BJ (cell line): ENCODE results near the gene CRX. TPM values are rescaled to one million over a fixed set of nuclear protein-coding genes. Genes with fewer than 3 reads are reported as not detected.

Experiments used
- CTCF ChIA-PET: fragments of 350-600 bp; formaldehyde crosslinking; extraction: SDS; loops from one replicate; lab custom pipeline; 2021; ENCODE audit warnings: antibody characterized with exemption, inconsistent platforms; lab: Yijun Ruan, JAX
- POLR2A ChIA-PET: fragments of 300-600 bp; sonication (Branson Sonifier 250); formaldehyde crosslinking; extraction: SDS; loops from one replicate; lab custom pipeline; 2021; ENCODE audit warnings: antibody characterized with exemption; lab: Charles Lee
- DNase-seq: peaks from one replicate; pipeline ENCODE4 v3.0.0-alpha.2; 2011; ENCODE audit warnings: low read depth
- H3K27me3 ChIP-seq: 2 replicates; pipeline ENCODE4 v1.6.0; 2011; ENCODE audit warnings: low read length; ENCODE audit not compliant: control insufficient read depth, insufficient read depth
- H3K36me3 ChIP-seq: 2 replicates; pipeline ENCODE4 v1.5.1; 2011; ENCODE audit warnings: low read length; ENCODE audit not compliant: control insufficient read depth, insufficient read depth
- H3K4me3 ChIP-seq: 2 replicates; pipeline ENCODE4 v1.5.1; 2011; ENCODE audit warnings: low read depth, mild to moderate bottlenecking, control low read depth, low read length
- polyA plus RNA-seq: library from polyadenylated mRNA; depleted of rRNA; stranded (reverse); fragments of >200 nt; gene quantifications from 2 replicates; pipeline ENCODE4 v1.2.3, GENCODE V29; 2011; rRNA removed
- small RNA-seq: library from RNA; depleted of rRNA; stranded (forward); fragments of <200 nt; gene quantifications from one replicate; pipeline ENCODE3, GENCODE V24; 2012; ENCODE audit warnings: low replicate concordance, low read depth; ENCODE audit not compliant: insufficient read length
- TF ChIP-seq, protein P1 (sequence below): IDR thresholded peaks from 2 replicates; pipeline ENCODE4 v1.5.1; 2011; ENCODE audit warnings: low read depth, mild to moderate bottlenecking, control low read depth, inconsistent platforms, low read length, moderate library complexity; ENCODE audit not compliant: insufficient read depth

CRX gene
- polyA plus RNA-seq, 1 experiment: not detected

- H3K4me3 ChIP-seq: no peak overlapping the region
- H3K36me3 ChIP-seq: no peaks in the 10 kb centered on the region
- CTCF ChIA-PET: interaction anchor here (1.1 kb wide), 1 partner anchor 8 kb away, joined by 4 read pairs; no protein-coding TSS in a partner anchor
- POLR2A ChIA-PET: no interaction called here
- DNase-seq: no peak
- no peaks in the 10 kb centered on the region for H3K27me3 ChIP-seq
- TF ChIP-seq, protein P1, sequence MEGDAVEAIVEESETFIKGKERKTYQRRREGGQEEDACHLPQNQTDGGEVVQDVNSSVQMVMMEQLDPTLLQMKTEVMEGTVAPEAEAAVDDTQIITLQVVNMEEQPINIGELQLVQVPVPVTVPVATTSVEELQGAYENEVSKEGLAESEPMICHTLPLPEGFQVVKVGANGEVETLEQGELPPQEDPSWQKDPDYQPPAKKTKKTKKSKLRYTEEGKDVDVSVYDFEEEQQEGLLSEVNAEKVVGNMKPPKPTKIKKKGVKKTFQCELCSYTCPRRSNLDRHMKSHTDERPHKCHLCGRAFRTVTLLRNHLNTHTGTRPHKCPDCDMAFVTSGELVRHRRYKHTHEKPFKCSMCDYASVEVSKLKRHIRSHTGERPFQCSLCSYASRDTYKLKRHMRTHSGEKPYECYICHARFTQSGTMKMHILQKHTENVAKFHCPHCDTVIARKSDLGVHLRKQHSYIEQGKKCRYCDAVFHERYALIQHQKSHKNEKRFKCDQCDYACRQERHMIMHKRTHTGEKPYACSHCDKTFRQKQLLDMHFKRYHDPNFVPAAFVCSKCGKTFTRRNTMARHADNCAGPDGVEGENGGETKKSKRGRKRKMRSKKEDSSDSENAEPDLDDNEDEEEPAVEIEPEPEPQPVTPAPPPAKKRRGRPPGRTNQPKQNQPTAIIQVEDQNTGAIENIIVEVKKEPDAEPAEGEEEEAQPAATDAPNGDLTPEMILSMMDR: no peak
These were observed 70.4 kb downstream of the CRX start for GRCh38 chr19:47891923-47892666.

Small RNA genes lying within 50 kb of the gene (small RNA-seq; reads per million reads assigned to genes)
- gene AC008745.1: not detected

Other genes with a start within 250 kb of the CRX start
- 0.05 and 0.06 TPM in 2 replicates for gene ZNF541, start 248.8 kb upstream of the CRX start, polyA plus RNA-seq
- gene BICRA, start 212.8 kb upstream of the CRX start, polyA plus RNA-seq: 0.53 and 0.63 TPM in 2 replicates
- 69.5 and 132 TPM in 2 replicates for gene EHD2, start 108.5 kb upstream of the CRX start, polyA plus RNA-seq
- 119 and 135 TPM in 2 replicates for gene NOP53, start 76.4 kb upstream of the CRX start, polyA plus RNA-seq
- 256 and 293 TPM in 2 replicates for gene SELENOW, start 43.2 kb upstream of the CRX start, polyA plus RNA-seq
- not detected in 2 replicates for gene TPRX1, start 17.4 kb upstream of the CRX start, polyA plus RNA-seq
- gene TPRX2, start 37.3 kb downstream of the CRX start, polyA plus RNA-seq: not detected in 2 replicates
- not detected in 2 replicates for gene SULT2A1, start 64.4 kb downstream of the CRX start, polyA plus RNA-seq
- not detected in 2 replicates for gene BSPH1, start 170.2 kb downstream of the CRX start, polyA plus RNA-seq
- gene ELSPBP1, start 172.7 kb downstream of the CRX start, polyA plus RNA-seq: not detected in 2 replicates
- gene CABP5, start 222.1 kb downstream of the CRX start, polyA plus RNA-seq: not detected in 2 replicates